COLO668 (cell line): ENCODE measurements around the gene IPCEF1.

Source experiments
- DNase-seq: peaks from one replicate; lab custom pipeline; 2025; ENCODE audit not compliant: unreplicated experiment; lab: John Stamatoyannopoulos, UW

IPCEF1 gene, protein sequence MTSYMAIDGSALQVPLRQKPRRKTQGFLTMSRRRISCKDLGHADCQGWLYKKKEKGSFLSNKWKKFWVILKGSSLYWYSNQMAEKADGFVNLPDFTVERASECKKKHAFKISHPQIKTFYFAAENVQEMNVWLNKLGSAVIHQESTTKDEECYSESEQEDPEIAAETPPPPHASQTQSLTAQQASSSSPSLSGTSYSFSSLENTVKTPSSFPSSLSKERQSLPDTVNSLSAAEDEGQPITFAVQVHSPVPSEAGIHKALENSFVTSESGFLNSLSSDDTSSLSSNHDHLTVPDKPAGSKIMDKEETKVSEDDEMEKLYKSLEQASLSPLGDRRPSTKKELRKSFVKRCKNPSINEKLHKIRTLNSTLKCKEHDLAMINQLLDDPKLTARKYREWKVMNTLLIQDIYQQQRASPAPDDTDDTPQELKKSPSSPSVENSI

DNA sequence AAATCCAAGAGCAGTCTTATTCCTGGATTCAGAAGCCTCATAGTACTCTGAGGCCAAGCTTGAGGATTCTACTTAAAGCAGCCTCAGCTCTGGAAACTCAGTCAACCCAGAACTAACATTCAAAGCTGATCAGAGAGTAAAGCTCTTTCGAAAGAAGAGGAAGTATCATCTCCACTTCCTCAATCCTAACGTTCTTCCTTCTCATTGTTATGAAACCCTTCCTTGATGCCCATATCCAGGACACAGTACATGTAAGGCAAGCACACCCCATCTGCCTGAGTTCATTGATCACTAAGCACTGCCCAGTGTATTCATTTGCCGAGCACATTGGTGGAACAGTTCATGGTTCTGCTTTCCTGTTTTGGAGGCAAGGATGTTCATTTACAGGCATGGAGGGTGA lies at the start of gene IPCEF1:
Gene IPCEF1, minus strand, starts transcription at position 114 of the 400 bp plus-strand sequence. CDS start 90,856 bp downstream, outside the sequence.
- DNase-seq, result no peak

DNA sequence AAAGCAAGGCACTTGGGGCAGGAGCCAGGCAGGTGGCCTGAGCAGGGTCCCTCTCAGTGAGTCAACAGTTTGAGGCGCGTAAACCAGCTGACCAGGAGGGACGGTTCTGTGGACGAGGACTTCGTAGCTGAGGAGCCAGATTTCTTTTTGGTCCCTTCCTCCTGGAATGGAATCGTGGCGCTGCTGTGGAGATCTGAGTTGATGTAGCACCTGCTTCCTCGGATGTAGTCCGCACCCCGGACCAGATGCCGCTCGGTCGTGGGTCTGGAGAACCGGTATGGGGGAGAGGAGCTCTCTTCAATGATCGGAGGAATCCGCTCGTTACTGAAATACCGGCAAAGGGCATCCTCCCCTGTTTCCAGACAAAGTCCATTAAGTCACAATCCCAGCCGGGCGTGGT lies 49.7 kb upstream of the IPCEF1 start:
- no peak for DNase-seq

DNA sequence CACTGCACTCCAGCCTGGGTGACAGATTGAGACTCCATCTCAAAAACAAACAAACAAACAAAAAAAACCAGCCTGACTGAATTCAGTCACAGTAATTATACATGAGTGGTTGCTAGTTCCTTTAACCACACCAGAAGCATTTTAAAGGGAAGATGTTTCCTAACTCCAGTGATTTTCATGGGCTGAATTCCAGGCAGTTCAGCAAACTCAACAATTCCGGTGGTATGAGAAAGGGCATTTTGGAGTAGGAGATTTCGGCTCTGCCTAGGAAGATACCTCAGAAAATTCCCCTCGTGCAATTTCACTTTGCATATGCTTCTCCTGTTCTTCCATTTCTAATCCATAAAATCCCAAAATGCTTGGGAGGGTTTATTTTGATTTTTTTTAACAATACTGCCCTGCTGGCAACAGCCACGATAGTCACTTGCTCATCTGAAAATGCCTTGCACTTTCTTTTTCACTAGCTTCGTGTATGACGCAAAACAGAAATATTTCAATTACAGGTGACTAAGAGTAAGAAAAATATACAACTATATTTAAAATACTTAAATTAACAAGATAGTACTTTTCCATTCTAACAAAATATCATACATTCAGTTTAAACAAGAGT lies 48.3 kb upstream of the IPCEF1 start:
- DNase-seq, result no peak

DNA sequence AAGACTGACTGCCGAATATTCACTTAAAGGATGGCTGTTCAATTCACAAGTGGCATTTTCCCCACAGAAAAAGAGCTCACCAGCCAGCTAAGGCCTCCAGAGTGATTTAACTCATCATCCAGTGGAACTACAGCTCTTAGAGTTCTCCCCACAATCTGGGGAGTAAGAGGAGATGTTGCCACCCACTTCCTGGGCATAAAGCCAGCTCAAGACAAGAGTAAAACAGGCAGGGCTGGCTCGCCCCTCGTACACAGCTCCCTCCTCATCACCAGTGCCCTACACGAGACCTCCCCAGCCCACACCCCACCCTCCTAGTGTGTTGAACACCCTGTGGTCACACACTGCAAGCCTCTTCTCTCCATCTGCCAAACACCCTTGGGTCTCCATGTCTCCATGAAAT lies 47.2 kb upstream of the IPCEF1 start:
- DNase-seq, result no peak

DNA sequence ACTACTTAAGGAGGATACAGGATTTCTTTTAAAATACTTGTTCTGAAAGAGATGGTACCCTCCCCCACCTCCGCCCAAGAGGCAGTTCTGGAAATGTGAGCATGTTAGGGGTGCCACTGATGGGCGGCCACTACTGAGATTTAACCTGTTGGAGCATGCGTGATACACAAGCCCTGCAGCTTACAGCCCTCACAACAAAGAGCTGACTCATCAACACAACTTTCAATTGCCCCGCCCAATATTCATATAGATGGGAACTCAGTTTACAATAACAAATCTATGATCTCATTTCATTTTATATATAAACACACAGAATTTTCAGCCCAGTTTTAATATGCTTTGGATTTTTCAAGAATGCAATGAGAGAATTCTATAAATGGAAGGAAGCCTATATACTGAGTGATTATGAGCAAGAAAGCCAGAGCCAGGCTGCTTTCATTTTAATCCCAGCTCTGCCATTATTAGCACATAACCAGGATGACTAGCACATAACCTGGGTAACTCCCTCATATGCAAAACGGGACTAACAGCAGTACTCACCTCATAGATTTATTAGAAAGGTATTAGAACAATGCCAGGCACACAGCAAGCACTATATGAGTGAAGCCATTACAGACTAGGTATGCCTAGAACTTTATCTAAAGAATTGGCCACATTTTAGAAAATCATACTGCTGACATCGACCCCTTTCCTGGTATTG lies 45.6 kb upstream of the IPCEF1 start:
- no peak for DNase-seq

DNA sequence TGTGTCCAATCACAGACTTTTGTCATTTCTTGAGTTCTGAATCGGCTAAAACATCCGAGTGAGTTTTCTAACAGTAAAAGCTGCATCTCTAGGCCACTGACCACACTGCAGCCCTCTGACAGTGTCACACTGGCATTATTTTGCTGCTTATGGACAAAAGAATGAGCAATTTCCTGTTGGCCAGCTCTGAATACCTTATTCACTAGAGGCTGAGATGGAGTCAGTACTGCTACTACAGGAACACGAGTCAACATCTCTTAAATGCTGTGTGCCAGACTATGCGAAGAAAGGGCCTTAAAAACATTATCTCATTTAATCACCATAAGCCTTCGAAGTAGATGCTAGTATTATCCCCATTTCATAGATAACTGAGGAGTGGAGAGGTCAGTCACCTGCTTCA lies 42.5 kb upstream of the IPCEF1 start:
- no peak for DNase-seq

DNA sequence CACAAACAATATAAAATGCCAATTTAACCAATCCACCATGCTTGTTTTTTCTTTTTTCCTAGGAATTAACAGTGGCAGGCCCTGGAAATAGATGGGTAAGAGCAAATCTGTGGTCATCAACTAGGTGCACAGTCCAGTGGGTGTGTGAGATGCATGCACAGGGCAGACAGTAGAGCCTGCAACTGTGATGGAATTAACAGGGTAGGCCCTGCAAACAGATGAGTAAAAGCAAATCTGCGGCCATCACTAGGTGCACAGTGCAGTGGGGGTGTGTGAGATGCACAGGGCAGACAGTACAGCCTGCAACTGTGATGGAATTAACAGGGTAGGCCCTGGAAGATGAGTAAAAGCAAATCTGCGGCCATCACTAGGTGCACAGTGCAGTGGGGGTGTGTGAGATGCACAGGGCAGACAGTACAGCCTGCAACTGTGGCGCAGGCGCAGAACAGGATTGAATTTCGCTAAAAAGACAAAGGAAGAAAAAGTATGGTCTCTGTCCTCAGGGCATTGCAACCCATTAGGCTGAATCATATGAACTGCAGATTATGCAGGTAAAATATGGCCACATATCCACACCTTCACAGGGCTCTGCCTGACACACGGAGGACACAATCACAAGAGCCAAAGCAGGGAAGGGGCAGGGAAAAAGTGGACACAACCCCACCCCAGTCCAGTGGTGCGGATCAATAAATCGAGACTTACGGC lies 41.0 kb upstream of the IPCEF1 start:
- DNase-seq, result no peak

DNA sequence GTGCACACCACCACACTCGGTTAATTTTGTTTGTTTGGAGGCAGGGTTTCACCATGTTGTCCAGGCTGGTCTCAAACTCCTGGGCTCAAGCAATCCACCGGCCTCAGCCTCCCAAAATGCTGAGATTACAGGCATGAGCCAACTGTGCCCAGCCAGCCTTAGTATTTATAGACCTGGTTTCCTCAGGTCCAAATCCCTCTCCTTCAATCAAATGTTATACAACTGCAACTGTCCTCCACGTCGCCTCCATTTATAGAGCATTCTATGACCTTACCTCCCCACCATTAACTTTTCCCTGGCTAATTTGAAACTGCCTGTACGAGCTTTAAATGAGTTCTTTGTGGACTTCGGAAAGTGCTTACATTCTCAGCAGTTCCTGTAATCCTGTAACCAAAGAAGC lies 39.3 kb upstream of the IPCEF1 start:
- DNase-seq, result no peak

DNA sequence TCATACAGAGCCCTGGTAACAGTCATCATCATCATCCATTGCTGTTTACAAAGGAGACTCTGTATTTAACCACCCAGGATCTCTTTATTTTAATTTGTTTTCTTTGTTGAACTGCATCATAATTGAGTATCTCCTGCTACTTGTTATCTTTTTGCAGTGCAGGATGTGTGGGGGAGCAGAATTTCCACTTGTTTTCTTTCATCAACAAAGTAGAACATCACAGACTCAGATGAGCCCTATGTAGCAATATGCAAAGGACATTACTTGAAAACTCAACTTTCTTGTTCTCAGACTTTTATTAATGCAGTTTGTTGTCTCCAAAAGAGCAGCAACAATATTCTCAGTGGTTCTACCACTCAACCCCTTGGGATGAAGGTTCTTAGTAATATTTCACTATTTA lies 38.7 kb upstream of the IPCEF1 start:
- no peak for DNase-seq

DNA sequence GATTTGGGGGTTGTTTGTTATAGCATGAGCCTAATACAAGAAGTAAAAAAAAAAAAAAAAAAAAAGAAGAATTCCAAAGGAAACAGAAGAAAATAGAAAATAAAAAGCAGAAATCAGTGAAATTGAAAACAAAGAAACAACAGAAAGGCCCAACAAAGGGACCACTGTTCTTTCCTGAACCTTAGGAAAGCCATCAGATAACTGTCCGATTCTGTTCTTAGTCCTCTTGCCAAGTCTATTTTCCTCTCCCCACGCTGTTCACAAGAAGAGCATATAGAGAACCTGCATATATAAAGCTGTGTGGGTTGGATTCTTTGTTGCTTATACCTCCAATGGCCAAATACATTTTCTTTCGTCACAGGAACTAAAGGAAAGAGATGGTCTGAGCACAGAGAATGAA lies 38.0 kb upstream of the IPCEF1 start:
- no peak for DNase-seq

DNA sequence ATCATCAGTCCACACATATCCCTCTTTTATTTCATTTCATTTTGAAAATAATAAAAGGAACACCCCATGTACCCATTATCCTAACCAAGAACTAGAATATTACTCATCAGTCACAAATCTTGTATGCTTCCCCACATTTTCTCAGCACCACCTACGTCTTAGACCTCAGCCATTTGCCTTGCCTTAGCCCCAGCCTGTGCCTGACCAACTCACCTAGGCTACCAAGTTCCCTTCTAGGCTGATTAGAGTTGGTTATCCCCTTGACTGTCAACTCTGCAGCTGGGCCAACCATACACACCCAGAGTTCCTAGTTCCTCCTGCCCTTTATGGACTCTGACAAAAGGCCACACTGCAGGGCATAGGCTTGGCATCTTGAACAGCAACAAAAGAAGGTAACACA lies 33.4 kb upstream of the IPCEF1 start:
- no peak for DNase-seq

DNA sequence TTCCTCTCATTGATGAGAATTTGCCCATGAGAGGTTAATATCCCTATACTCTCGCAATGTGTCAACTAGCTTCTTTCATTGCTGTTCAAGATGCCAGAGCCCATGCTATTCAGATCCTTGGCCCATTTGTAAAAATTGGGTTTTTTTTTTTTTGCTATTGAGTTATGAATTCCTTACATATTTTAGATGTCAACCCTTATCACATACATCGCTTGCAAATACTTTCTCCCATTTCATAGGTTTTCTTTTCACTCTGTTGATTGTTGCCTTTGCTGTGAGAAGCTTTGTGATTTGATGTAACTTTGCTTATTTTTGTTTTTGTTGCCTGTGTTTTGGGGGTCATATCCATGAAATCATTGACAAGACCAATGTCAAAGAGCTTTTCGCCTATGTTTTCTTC lies 32.2 kb upstream of the IPCEF1 start:
- no peak for DNase-seq

DNA sequence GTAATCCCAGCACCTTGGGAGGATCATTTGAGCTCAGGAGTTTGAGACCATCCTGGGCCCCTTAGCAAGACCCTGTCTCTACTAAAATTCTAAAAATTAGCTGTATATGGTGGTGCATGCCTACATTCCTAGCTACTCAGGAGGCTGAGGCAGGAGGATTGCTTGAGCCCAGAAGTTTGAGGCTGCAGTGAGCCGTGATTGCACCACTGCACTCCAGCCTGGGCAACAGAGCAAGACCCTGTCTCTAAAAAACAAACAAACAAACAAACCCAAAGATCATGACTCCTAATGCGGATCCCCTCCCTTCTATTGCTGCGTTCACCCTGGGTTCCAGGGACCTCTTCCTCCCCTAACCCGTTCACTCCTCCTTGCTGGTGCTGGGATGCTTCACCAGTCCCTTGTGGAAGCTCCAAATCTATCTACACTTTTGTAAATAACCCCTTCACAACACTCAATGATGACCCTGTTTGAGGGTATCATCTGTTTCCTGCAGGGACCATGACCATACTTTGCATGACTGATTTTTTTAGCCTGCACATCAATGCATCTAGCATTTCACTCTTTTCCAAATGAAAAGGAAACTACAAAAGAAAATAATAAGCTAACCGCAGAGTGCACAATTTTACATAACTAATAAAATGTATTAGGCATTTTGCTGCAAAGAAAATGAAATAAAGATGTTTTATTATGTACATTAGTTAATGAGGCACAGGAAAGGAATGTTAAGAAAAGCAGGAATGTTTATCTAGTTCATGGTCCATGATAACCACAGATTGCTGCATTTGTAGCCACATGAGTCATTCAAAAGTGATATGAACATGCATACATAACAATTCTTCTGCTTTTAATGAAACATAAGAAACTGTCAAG lies 30.5 kb upstream of the IPCEF1 start:
- DNase-seq, result no peak

DNA sequence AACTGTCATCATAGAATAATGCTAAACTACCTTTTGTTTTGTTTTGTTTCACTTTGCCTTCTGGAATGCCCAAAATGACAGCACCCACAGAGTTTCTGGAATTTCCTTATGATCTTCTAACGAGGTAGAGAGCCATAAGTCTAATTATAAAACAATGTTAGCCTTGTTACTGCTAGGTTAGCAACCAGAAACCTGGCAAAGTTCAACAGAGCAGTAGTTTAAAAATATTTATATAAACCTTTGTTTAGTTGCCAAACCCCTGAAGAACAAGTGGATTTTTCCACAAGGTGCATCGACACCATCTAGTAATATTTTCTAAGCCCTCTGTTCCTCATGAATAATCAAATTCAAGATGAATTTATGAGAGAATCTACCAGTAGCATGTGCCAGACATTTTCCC lies 27.6 kb upstream of the IPCEF1 start:
- no peak for DNase-seq

DNA sequence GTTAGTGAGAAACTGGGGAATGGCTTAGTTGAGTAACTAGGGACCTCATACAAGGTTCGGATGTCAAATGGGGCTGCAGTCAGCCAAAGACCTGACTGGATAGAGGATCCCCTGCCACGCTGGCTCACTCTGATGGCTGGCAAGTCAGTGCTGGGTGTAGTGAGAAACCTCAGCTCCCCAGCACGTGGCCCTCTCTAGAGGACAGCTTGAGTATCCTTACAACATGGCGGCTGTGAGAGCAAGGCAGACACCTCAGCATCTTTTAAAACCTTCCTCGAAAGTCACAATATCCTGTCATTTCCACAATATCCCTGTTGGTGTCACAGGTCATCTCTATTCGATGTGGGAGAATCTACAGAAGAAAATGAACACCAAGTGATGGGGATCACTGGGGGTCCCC lies 26.7 kb upstream of the IPCEF1 start:
- DNase-seq, result no peak

DNA sequence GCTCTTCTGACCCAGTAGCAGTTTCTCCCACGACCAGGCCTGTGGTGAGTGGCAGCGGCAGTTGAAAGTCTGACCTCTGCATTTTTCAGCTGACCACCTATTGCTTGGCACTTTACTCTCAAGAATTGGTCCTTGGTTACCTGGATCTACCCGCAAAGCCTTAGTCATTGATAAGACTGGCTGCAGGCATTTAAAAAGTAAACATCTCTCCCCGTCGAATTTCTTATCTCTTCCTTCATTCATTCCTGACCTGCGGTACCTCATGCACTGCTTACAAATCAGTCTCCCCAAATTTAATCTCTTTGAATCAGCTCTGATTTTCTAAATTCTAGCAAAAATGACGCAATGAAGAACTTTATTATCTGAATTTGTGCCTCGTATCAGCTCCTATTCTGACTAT lies 26.1 kb upstream of the IPCEF1 start:
- DNase-seq, result no peak

DNA sequence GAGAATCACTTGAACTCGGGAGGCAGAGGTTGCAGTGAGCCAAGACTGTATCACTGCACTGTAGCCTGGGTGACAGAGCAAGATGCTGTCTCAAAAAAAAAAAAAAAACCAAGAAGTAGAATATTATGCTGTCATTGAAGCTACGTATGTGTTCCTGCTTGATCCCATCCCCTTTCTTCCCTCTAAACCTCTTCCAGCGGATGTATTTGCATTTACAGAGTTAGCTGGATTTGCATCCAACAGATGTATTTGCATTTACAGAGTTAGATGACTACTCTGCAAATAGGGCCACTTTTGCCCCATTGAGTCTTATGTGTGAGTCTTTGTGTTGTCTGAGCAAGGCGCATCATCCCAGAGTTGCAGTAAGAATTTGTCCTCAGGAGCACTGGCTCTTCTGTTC lies 24.9 kb upstream of the IPCEF1 start:
- DNase-seq, result no peak

DNA sequence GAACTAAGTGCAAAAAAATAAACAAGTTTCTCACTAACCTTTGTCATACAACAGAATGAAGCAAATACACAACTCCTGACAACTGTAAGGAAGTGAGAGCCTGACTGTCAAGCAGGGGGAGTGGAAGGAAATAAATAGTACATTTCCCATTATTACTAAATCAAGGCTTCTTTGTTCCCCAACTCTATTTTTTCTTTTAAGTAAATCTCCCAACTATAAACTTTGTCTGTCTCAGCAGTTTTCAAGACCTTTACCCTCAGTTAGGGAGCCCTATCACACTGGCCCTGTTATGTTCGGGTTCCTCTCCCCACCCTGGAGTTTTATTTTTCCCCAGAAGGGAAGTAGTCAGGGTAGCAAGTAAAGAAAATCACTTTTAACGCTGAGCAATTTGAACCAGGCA lies 24.1 kb upstream of the IPCEF1 start:
- no peak for DNase-seq

DNA sequence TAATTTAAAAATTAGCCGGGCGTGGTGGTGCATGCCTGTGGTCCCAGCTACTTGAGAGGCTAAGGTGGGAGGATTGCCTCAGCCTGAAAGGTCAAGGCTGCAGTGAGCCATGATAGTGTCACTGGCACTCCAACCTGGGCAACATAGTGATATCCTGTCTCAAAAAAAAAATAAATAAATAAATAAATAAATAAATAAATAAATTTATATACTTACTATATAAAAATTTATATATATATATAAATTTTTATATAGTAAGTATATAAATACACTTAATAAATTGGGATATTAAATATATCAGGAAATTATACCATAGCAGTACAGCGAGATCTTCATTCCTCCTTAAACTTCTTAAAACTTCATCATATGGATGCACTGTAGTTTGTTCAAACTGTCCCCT lies 23.0 kb upstream of the IPCEF1 start:
- DNase-seq, result no peak

DNA sequence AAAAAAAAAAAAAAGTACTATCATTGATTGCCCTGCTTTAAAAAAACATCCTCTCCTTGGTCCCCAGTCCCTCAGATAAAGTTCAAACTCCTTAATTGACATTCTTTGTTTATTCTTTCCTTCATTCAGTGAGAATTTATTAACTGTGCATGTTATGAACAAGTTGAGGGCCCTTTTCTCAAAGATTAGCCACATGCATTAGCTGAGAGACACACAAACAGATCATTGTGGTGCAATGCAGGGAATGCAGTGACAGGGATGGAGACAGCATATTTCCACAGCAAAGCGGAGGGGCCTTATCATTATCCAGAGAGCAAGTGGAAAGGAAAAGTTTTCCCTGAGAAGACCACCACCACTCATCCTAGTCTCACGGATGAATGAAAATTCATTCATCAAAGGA lies 21.9 kb upstream of the IPCEF1 start:
- DNase-seq, result no peak

DNA sequence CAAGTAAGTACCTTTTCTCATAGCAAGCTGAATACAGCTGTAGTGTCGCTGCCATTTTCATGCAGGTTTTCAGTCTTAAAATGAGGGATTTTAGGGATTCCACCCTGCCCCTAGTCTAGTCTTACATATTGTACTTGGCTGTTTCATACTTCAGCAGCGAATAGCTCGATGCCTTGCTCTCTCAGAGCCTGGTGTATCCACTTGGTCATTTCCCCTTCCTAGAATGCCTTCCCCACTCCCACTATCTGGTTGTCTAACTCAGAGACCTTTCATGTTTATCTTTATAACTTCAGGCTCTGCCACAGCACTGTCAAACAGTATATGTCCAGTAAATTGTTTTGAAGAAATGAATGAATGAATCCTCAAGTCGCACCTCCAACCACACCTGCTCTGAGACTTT lies 21.1 kb upstream of the IPCEF1 start:
- no peak for DNase-seq
